Testis (tissue), 3 donors: ENCODE data around the gene KHDRBS2. TPM values are rescaled to one million over a fixed set of nuclear protein-coding genes. Genes with fewer than 3 reads are reported as not detected.

Source experiments
- DNase-seq: peaks from one replicate; pipeline ENCODE4 v3.0.0-alpha.2; 2019
- H3K27ac ChIP-seq, 2 donors: fragments of 200-600 bp; sonication (generic); one replicate each; pipeline ENCODE4 v1.5.1; 2019
- H3K27me3 ChIP-seq: fragments of 200-600 bp; sonication (generic); one replicate; pipeline ENCODE4 v1.5.1; 2019
- H3K36me3 ChIP-seq: fragments of 200-600 bp; sonication (generic); one replicate; pipeline ENCODE4 v1.5.1; 2017; ENCODE audit warnings: low read depth; ENCODE audit errors: missing control alignments
- H3K4me1 ChIP-seq: fragments of 200-600 bp; sonication (generic); one replicate; pipeline ENCODE4 v1.5.1; 2019
- H3K4me3 ChIP-seq, 2 donors: fragments of 200-600 bp; sonication (generic); one replicate each; pipeline ENCODE4 v1.5.1; 2017 to 2019
- H3K9me3 ChIP-seq: fragments of 200-600 bp; sonication (generic); one replicate; pipeline ENCODE4 v1.5.1; 2017
- CTCF ChIP-seq, 3 experiments: fragments of 450-650 bp in 2 of 3; fragments of 200-600 bp in 1 of 3; sonication (generic) in 1 of 3; IDR thresholded peaks; one replicate each; pipeline ENCODE4 v1.5.1; 2016 to 2019; ENCODE audit warnings: antibody characterized with exemption in 3 of 3, mild to moderate bottlenecking in 2 of 3, moderate library complexity in 1 of 3
- POLR2A ChIP-seq: fragments of 450-650 bp; IDR thresholded peaks from one replicate; pipeline ENCODE4 v1.6.1; 2017; ENCODE audit warnings: antibody characterized with exemption, mild to moderate bottlenecking, moderate library complexity
- WGBS, 2 donors: methylation state at CpG; one replicate each; pipeline ENCODE4 v1.1.5; 2018; 5-methylcytosine and 5-hydroxymethylcytosine counted together
- intact Hi-C: fragments of 100-400 bp; cut with DNase I; formaldehyde crosslinking; loops from one replicate; pipeline ENCODE4 v1.15.1; 2023; ENCODE audit warnings: low total_unique reads
- polyA plus RNA-seq: library from polyadenylated mRNA; stranded (reverse); fragments of 350-450 nt; fragmentation: Illumina TruSeq; extraction: RNeasy Lipid Tissue Mini Kit (QIAGEN cat#74804); gene quantifications from one replicate; pipeline ENCODE4 v1.2.3, GENCODE V29; 2014; ENCODE audit warnings: low read depth, low replicate concordance; ENCODE audit not compliant: insufficient read depth
- total RNA-seq, 2 donors: library from RNA; depleted of rRNA; stranded (reverse); fragments of >200 nt; gene quantifications; one replicate each; pipeline ENCODE4 v1.2.3, GENCODE V29; 2016

The KHDRBS2 gene
- total and polyA plus RNA-seq, 3 donors from 2014 or later, result 0.26 to 2.0 (median 1.8) TPM

- no peaks in the 10 kb centered on the region for H3K9me3 ChIP-seq
- 81 to 93% methylated on average over 1 of the region's 1 CpG for WGBS, 2 donors
- H3K27me3 ChIP-seq, result no peaks in the 10 kb centered on the region
- H3K4me1 ChIP-seq, result no peaks in the 10 kb centered on the region
- no peak for DNase-seq
- H3K36me3 ChIP-seq, result no peaks in the 10 kb centered on the region
- H3K27ac ChIP-seq, result no peak overlapping the region
- no peak overlapping the region for H3K4me3 ChIP-seq
- intact Hi-C loops, result no loop called here
- TF ChIP-seq CTCF (IDR thresholded peaks at IDR 0.05) (no peak), POLR2A (no peak)
These were observed 636.2 kb downstream of the KHDRBS2 start for GRCh38 chr6:61649845-61650244.

DNA sequence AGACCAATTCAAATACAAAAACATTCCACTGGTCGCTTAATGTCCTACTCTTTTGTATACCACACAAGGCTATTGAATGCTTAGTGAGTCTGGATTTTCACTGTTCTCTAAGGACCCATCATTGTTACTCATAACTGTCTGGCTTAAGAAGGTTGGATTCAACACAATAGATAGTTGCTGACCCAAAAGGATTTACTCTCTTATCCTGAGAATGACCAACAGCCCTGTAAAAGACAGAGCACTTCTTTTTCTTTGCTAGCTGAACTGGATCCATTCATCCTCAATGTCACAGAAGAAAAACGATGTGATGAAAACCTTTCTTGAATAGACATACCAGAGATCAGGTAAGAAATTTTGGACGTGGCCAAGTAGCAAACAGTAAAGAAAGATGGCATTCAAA, 645.6 kb downstream of the KHDRBS2 start:
- Histone ChIP-seq H3K4me3 (no peak overlapping the region), H3K4me1 (no peaks in the 10 kb centered on the region), H3K9me3 (no peaks in the 10 kb centered on the region), H3K27ac (no peak overlapping the region), H3K27me3 (no peaks in the 10 kb centered on the region), H3K36me3 (no peaks in the 10 kb centered on the region)
- 65 to 70% methylated on average over 3 of the region's 3 CpGs for WGBS, 2 donors
- no peak for TF ChIP-seq CTCF (IDR thresholded peaks at IDR 0.05)
- intact Hi-C loops, result no loop called here
- DNase-seq, result no peak
